ENCODE results near the gene ATF3. TPM values are rescaled to one million over a fixed set of nuclear protein-coding genes. Genes with fewer than 3 reads are reported as not detected.

Gene ATF3
- 10 to 100 TPM in 3 of 4 donors, 1 to 10 TPM in 1; 1.8 to 42.6 (median 24.4) TPM for total RNA-seq

- peak; percentile 93 to 100 for TF ChIP-seq POLR2A (IDR thresholded peaks at IDR 0.05)
- TF ChIP-seq, protein P1, sequence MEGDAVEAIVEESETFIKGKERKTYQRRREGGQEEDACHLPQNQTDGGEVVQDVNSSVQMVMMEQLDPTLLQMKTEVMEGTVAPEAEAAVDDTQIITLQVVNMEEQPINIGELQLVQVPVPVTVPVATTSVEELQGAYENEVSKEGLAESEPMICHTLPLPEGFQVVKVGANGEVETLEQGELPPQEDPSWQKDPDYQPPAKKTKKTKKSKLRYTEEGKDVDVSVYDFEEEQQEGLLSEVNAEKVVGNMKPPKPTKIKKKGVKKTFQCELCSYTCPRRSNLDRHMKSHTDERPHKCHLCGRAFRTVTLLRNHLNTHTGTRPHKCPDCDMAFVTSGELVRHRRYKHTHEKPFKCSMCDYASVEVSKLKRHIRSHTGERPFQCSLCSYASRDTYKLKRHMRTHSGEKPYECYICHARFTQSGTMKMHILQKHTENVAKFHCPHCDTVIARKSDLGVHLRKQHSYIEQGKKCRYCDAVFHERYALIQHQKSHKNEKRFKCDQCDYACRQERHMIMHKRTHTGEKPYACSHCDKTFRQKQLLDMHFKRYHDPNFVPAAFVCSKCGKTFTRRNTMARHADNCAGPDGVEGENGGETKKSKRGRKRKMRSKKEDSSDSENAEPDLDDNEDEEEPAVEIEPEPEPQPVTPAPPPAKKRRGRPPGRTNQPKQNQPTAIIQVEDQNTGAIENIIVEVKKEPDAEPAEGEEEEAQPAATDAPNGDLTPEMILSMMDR (IDR thresholded peaks at IDR 0.05) = no peak
- Histone ChIP-seq H3K27ac (peak within 1 kb of the TSS; percentile 96 to 100), H3K9me3 (no peaks in the 10 kb centered on the region), H3K27me3 (no peaks in the 10 kb centered on the region), H3K4me3 (peak within 1 kb of the TSS; percentile 53 to 68), H3K4me1 (peaks cover 0 to 12% of the 10 kb centered on the region in 2 donors), H3K36me3 (no peaks in the 10 kb centered on the region)
- DNase-seq = peak; percentile 100
- intact Hi-C loops (cut with DNase I; ENCODE audit: low total_unique reads) = no loop called here
These were observed at the start of gene ATF3 for GRCh38 chr1:212608392-212608958. ATF3 (plus strand) TSS chr1:212608761; CDS start chr1:212615022, 6,261 bp downstream.

DNA sequence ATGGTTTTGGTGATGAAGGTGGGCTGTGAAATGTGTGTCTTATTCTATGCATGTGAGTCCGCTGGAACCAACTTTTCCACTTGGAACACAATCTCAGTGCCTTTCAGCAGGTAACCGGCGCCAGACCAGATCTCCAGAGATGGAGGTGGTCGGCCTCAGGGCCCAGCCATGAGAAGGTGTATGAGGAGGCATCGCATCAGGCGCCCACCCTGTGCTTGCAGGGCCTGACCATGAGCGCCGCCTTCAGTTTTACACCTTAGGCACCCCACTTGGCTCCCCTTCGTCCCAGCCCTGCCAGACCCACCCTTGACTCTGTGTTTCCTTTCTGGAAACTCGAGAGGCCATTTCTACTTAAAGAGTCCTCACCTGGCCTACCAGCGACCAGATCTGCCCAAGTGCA is 48.6 kb upstream of the ATF3 start:
- Histone ChIP-seq H3K27me3 (no peaks in the 10 kb centered on the region), H3K36me3 (no peaks in the 10 kb centered on the region), H3K27ac (peak overlapping the region; percentile 88 to 100), H3K4me1 (peaks cover 0 to 3% of the 10 kb centered on the region in 2 donors), H3K4me3 (no peak overlapping the region), H3K9me3 (no peaks in the 10 kb centered on the region)
- intact Hi-C loops (cut with DNase I; ENCODE audit: low total_unique reads) = no loop called here
- TF ChIP-seq, protein P1 (IDR thresholded peaks at IDR 0.05) = no peak
- no peak for TF ChIP-seq POLR2A (IDR thresholded peaks at IDR 0.05)
- DNase-seq = no peak

- intact Hi-C loops (cut with DNase I; ENCODE audit: low total_unique reads) = no loop called here
- H3K27me3 ChIP-seq = no peaks in the 10 kb centered on the region
- no peak for DNase-seq
- peak overlapping the region; percentile 88 to 100 for H3K27ac ChIP-seq
- no peak overlapping the region for H3K4me3 ChIP-seq
- no peaks in the 10 kb centered on the region for H3K36me3 ChIP-seq
- TF ChIP-seq, protein P1 (IDR thresholded peaks at IDR 0.05) = no peak
- TF ChIP-seq POLR2A (IDR thresholded peaks at IDR 0.05) = no peak
- peaks cover 0 to 3% of the 10 kb centered on the region in 2 donors for H3K4me1 ChIP-seq
- no peaks in the 10 kb centered on the region for H3K9me3 ChIP-seq
These were observed 47.6 kb upstream of the ATF3 start for GRCh38 chr1:212560933-212561460.

DNA sequence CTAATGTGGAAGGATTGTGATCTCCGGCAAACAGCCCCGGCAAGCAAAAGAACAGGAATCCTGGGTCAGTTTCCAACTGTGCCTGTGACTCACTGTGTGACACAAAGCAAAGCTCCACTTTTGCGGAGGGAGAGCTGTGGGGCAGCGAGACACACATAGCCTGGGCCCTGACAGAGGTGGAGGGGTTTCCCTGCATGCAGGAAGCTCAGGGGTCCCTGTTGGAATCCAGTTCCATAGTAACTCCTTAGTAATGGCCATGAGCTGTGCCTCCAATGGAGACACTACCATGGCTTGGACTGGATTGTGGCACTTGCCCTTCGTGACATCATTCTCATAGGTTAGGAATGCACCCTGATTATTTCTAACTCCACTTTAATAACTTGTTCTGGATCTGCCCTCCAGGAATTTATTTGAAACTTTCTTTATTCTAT is 47.0 kb upstream of the ATF3 start:
- Histone ChIP-seq H3K4me3 (no peak overlapping the region), H3K9me3 (no peaks in the 10 kb centered on the region), H3K4me1 (peaks cover 0 to 3% of the 10 kb centered on the region in 2 donors), H3K27me3 (no peaks in the 10 kb centered on the region), H3K27ac (peak overlapping the region; percentile 88 to 100), H3K36me3 (no peaks in the 10 kb centered on the region)
- peak in 1 of 2 donors; percentile 34 for DNase-seq
- no peak for TF ChIP-seq POLR2A (IDR thresholded peaks at IDR 0.05)
- TF ChIP-seq, protein P1 (IDR thresholded peaks at IDR 0.05) = no peak
- intact Hi-C loops (cut with DNase I; ENCODE audit: low total_unique reads) = no loop called here

GRCh38 chr1:212562771-212563170 is 45.8 kb upstream of the ATF3 start:
- Histone ChIP-seq H3K4me3 (no peak overlapping the region), H3K27ac (no peak overlapping the region), H3K9me3 (no peaks in the 10 kb centered on the region), H3K36me3 (no peaks in the 10 kb centered on the region), H3K27me3 (no peaks in the 10 kb centered on the region), H3K4me1 (peaks cover 0 to 3% of the 10 kb centered on the region in 2 donors)
- no peak for DNase-seq
- intact Hi-C loops (cut with DNase I; ENCODE audit: low total_unique reads) = no loop called here
- TF ChIP-seq POLR2A (IDR thresholded peaks at IDR 0.05) = no peak
- TF ChIP-seq, protein P1 (IDR thresholded peaks at IDR 0.05) = no peak

All from uterus (tissue), 4 donors.